GM19438 (cell line): ENCODE results near the gene BABAM2.
"Not testable (repeated sequence)": the region's sequence is repeated elsewhere in the genome, so short reads cannot be mapped to it uniquely, and the experiment has no call there.

Source experiments
- ATAC-seq: cut with Tn5 transposase; IDR thresholded peaks from one replicate; pipeline ENCODE4 v1.9.1; 2021; ENCODE audit warnings: low read depth; ENCODE audit not compliant: unreplicated experiment

The BABAM2 gene

GRCh38 chr2:28011322-28011737 lies 120.8 kb downstream of the BABAM2 start:
- no peak for ATAC-seq

GRCh38 chr2:28018474-28018873 lies 127.9 kb downstream of the BABAM2 start:
- not testable (repeated sequence) for ATAC-seq

GRCh38 chr2:28019521-28019920 lies 129.0 kb downstream of the BABAM2 start:
- not testable (repeated sequence) for ATAC-seq

GRCh38 chr2:28021898-28022297 lies 131.4 kb downstream of the BABAM2 start:
- no peak for ATAC-seq

GRCh38 chr2:28025123-28025522 lies 134.6 kb downstream of the BABAM2 start:
- ATAC-seq: no peak

- not testable (repeated sequence) for ATAC-seq
Measured at GRCh38 chr2:28026230-28026629, 135.7 kb downstream of the BABAM2 start.

GRCh38 chr2:28028025-28028424 lies 137.5 kb downstream of the BABAM2 start:
- ATAC-seq: no peak

GRCh38 chr2:28030600-28030999 lies 140.1 kb downstream of the BABAM2 start:
- ATAC-seq: no peak

- no peak for ATAC-seq
Measured at GRCh38 chr2:28032816-28033215, 142.3 kb downstream of the BABAM2 start.

GRCh38 chr2:28034696-28035095 lies 144.2 kb downstream of the BABAM2 start:
- ATAC-seq: no peak

- ATAC-seq: no peak
Measured at GRCh38 chr2:28035163-28035690, 144.7 kb downstream of the BABAM2 start.

- ATAC-seq: no peak
Measured at GRCh38 chr2:28035816-28036215, 145.3 kb downstream of the BABAM2 start.

GRCh38 chr2:28036307-28036706 lies 145.8 kb downstream of the BABAM2 start:
- ATAC-seq: no peak

- ATAC-seq: no peak
Measured at GRCh38 chr2:28038722-28039121, 148.2 kb downstream of the BABAM2 start.

- ATAC-seq: no peak
Measured at GRCh38 chr2:28045676-28046351, 155.3 kb downstream of the BABAM2 start.

- ATAC-seq: no peak
Measured at GRCh38 chr2:28046921-28047320, 156.4 kb downstream of the BABAM2 start.

- no peak for ATAC-seq
Measured at GRCh38 chr2:28047681-28048080, 157.2 kb downstream of the BABAM2 start.

GRCh38 chr2:28048341-28048740 lies 157.8 kb downstream of the BABAM2 start:
- ATAC-seq: no peak

- ATAC-seq: no peak
Measured at GRCh38 chr2:28049416-28049815, 158.9 kb downstream of the BABAM2 start.

GRCh38 chr2:28049899-28050298 lies 159.4 kb downstream of the BABAM2 start:
- ATAC-seq: no peak

GRCh38 chr2:28052691-28053090 lies 162.2 kb downstream of the BABAM2 start:
- no peak for ATAC-seq

GRCh38 chr2:28053597-28053996 lies 163.1 kb downstream of the BABAM2 start:
- ATAC-seq: no peak
